HG03025 (cell line): Measurements from ENCODE around the gene TRIM66.

ENCODE experiments used
- ATAC-seq: cut with Tn5 transposase; IDR thresholded peaks from one replicate; pipeline ENCODE4 v1.9.1; 2021; ENCODE audit warnings: mild to moderate bottlenecking, moderate library complexity; ENCODE audit not compliant: unreplicated experiment, low FRiP score

Gene TRIM66

GRCh38 chr11:8661001-8661795 lies 21.3 kb downstream of the TRIM66 start:
- no peak for ATAC-seq

GRCh38 chr11:8658321-8659057 lies 24.0 kb downstream of the TRIM66 start:
- ATAC-seq, result no peak

- ATAC-seq, result no peak
These were observed 26.2 kb downstream of the TRIM66 start for GRCh38 chr11:8656291-8656690.

- no peak for ATAC-seq
These were observed 28.0 kb downstream of the TRIM66 start for GRCh38 chr11:8654503-8654902.

GRCh38 chr11:8652140-8652539 lies 30.3 kb downstream of the TRIM66 start:
- no peak for ATAC-seq

- ATAC-seq, result no peak
These were observed 32.0 kb downstream of the TRIM66 start for GRCh38 chr11:8650401-8650990.

- ATAC-seq, result no peak
These were observed 33.1 kb downstream of the TRIM66 start for GRCh38 chr11:8649361-8649760.

- ATAC-seq, result no peak
These were observed 35.6 kb downstream of the TRIM66 start for GRCh38 chr11:8646873-8647272.

GRCh38 chr11:8642196-8642841 lies 40.1 kb downstream of the TRIM66 start:
- ATAC-seq, result no peak

- no peak for ATAC-seq
These were observed 41.1 kb downstream of the TRIM66 start for GRCh38 chr11:8641332-8641731.

GRCh38 chr11:8640267-8640906 lies 42.1 kb downstream of the TRIM66 start:
- ATAC-seq, result no peak

GRCh38 chr11:8639655-8640054 lies 42.8 kb downstream of the TRIM66 start:
- ATAC-seq, result no peak

GRCh38 chr11:8638300-8638699 lies 44.2 kb downstream of the TRIM66 start:
- no peak for ATAC-seq

- ATAC-seq, result no peak
These were observed 46.3 kb downstream of the TRIM66 start for GRCh38 chr11:8636127-8636526.

- ATAC-seq, result no peak
These were observed 48.0 kb downstream of the TRIM66 start for GRCh38 chr11:8634498-8634897.

GRCh38 chr11:8631395-8632118 lies 50.9 kb downstream of the TRIM66 start:
- no peak for ATAC-seq

GRCh38 chr11:8624698-8625097 lies 57.8 kb downstream of the TRIM66 start:
- no peak for ATAC-seq

- ATAC-seq, result no peak
These were observed 61.3 kb downstream of the TRIM66 start for GRCh38 chr11:8621147-8621546.

- ATAC-seq, result no peak
These were observed 65.4 kb downstream of the TRIM66 start for GRCh38 chr11:8617063-8617462.
